ENCODE measurements around the gene SMG7.

The SMG7 gene

GRCh38 chr1:183586926-183587325 is 114.6 kb downstream of the SMG7 start:
- DNase-seq (ENCODE audit: extremely low read depth in 1 of 2, low read depth in 1 of 2): no peak

- no peak for DNase-seq (ENCODE audit: extremely low read depth in 1 of 2, low read depth in 1 of 2)
Observed at GRCh38 chr1:183588827-183589226, 116.5 kb downstream of the SMG7 start.

GRCh38 chr1:183589384-183589783 is 117.1 kb downstream of the SMG7 start:
- no peak for DNase-seq (ENCODE audit: extremely low read depth in 1 of 2, low read depth in 1 of 2)

- DNase-seq (ENCODE audit: extremely low read depth in 1 of 2, low read depth in 1 of 2): no peak
Observed at GRCh38 chr1:183589874-183590243, 117.6 kb downstream of the SMG7 start.

- no peak for DNase-seq (ENCODE audit: extremely low read depth in 1 of 2, low read depth in 1 of 2)
Observed at GRCh38 chr1:183590244-183591191, 118.2 kb downstream of the SMG7 start, which contains the start of gene NCF2. Gene NCF2 (minus strand): TSS chr1:183590459. CDS start chr1:183590329, 130 bp downstream.

GRCh38 chr1:183592733-183593132 is 120.4 kb downstream of the SMG7 start:
- DNase-seq (ENCODE audit: extremely low read depth in 1 of 2, low read depth in 1 of 2): no peak

- DNase-seq (ENCODE audit: extremely low read depth in 1 of 2, low read depth in 1 of 2): no peak
Observed at GRCh38 chr1:183593356-183593755, 121.1 kb downstream of the SMG7 start.

- DNase-seq (ENCODE audit: extremely low read depth in 1 of 2, low read depth in 1 of 2): no peak
Observed at GRCh38 chr1:183595537-183595936, 123.2 kb downstream of the SMG7 start.

DNA sequence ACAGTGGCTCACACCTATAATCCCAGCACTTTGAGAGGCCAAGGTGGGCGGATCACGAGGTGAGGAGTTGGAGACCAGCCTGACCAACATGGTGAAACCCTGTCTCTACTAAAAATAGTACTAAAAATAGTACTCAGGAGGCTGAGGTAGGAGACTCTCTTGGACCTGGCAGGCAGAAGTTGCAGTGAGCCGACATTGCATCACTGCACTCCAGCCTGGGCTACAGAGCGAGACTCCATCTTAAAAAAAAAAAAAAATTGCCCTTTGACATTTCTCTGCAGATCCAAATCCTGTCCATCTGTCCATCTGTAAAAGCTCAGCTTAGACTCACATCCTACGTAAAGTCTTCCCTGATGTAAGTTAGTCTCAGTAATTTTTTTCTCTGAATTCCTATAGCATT is 124.2 kb downstream of the SMG7 start:
- DNase-seq (ENCODE audit: extremely low read depth in 1 of 2, low read depth in 1 of 2): no peak

DNA sequence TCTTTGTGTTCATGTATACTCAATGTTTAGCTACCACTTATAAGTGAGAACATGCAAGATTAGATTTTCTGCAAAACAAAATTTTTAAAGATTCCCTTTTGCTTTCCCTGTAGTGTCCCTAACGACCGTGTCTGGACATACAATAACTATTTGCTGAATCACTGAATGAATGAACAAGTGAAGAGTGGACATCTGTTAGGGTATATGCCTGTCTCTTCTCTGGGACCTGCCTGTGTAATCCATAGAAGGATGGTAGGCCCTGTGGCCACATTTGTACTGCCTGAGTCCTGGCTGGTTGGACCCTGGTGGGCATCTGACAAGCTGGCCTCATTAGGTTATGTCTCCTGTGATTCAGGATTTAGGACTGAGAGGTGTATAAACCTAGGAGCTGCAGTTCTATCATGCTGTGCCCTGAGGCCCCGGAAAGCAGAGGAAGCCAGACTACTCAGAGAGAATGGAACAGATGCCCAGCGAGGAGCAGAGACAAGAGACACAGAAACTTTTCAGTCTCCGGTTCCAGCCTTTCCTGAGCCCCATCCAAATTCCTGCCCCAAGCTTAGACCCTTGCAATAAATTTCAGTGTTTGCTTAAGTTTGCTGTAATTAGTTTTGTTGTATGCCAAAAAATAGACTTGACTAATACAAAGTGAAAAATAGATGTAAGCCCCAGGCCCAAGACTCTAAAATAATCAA is 125.5 kb downstream of the SMG7 start:
- no peak for DNase-seq (ENCODE audit: extremely low read depth in 1 of 2, low read depth in 1 of 2)

DNA sequence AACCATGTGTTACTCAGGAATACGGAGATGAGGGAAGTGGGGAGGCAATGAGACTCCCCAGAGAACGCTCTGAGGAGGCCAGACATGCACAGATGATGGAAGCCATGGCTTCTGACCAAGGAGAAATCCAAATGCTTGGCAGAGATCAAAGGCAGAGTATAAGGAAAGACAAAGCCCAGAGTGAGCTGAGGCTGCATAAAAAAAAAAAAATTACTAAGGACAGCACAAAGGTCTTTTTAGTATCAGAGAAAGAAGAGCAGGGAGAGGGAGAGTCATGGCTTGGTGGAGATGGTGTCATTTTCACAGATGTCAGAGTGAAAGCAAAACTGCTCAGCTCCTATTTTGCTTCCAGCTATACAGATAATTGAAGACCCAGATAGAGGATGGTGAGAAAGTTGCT is 126.1 kb downstream of the SMG7 start:
- no peak for DNase-seq (ENCODE audit: extremely low read depth in 1 of 2, low read depth in 1 of 2)

DNA sequence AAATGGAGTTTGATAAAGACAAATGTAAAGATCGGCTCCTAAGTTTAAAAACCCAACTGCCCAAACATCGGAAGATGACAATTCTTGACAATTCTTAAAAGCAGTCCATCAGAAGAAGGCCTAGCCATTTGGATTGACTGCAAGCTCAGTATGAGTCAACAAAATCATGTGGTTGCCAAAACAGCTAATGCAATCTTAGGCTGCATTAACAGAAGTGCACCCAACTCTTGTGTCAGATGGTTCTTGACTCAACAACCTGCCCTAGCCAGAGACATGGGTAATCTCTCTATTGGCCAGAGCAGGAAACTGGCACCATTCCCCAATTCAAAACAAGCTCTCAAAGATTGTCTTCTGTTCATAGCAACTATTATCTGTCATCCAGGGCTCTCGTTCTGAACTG is 127.8 kb downstream of the SMG7 start:
- DNase-seq (ENCODE audit: extremely low read depth in 1 of 2, low read depth in 1 of 2): no peak

- DNase-seq (ENCODE audit: extremely low read depth in 1 of 2, low read depth in 1 of 2): no peak
Observed at GRCh38 chr1:183600634-183601033, 128.3 kb downstream of the SMG7 start.

GRCh38 chr1:183602510-183602909 is 130.2 kb downstream of the SMG7 start:
- no peak for DNase-seq (ENCODE audit: extremely low read depth in 1 of 2, low read depth in 1 of 2)
